SU-DHL-6 (cell line): Measurements from ENCODE around the gene RASSF3.
"Not testable (repeated sequence)": the region's sequence is repeated elsewhere in the genome, so short reads cannot be mapped to it uniquely, and the experiment has no call there.

Experiments
- CTCF ChIP-seq: fragments of 200-600 bp; sonication (generic); IDR thresholded peaks from one replicate; pipeline ENCODE4 v1.5.1; 2017; ENCODE audit warnings: antibody characterized with exemption, mild to moderate bottlenecking, low read length, moderate library complexity; ENCODE audit not compliant: insufficient read depth, poor library complexity, severe bottlenecking
- EZH2phosphoT487 ChIP-seq: fragments of 200-600 bp; sonication (generic), shearing (Covaris generic); conservative IDR thresholded peaks from 2 replicates; pipeline ENCODE4 v1.6.1; 2018; ENCODE audit warnings: mild to moderate bottlenecking, antibody characterized with exemption, low read length, moderate library complexity, mixed read lengths

GRCh38 chr12:64583395-64583770 lies 26.9 kb upstream of the RASSF3 start:
- TF ChIP-seq CTCF, EZH2phosphoT487: not testable (repeated sequence)
